Measurements from ENCODE around the gene TTC9B.

The TTC9B gene

GRCh38 chr19:40193587-40193849 is 24.7 kb downstream of the TTC9B start:
- no peak for TF ChIP-seq CTCF (IDR thresholded peaks at IDR 0.05)
- TF ChIP-seq ZFX (IDR thresholded peaks at IDR 0.05; ENCODE audit: borderline replicate concordance): no peak
- H3K27ac ChIP-seq: no peak overlapping the region

GRCh38 chr19:40192758-40193586 is 25.2 kb downstream of the TTC9B start:
- TF ChIP-seq CTCF (IDR thresholded peaks at IDR 0.05): no peak
- no peak for TF ChIP-seq ZFX (IDR thresholded peaks at IDR 0.05; ENCODE audit: borderline replicate concordance)
- H3K27ac ChIP-seq: no peak overlapping the region

GRCh38 chr19:40191836-40192646 is 26.1 kb downstream of the TTC9B start:
- TF ChIP-seq ZFX (IDR thresholded peaks at IDR 0.05; ENCODE audit: borderline replicate concordance): no peak
- TF ChIP-seq CTCF (IDR thresholded peaks at IDR 0.05): peak; percentile 15; the same call in 1 of the 2 replicates
- peak overlapping the region; percentile 47 for H3K27ac ChIP-seq

- peak within 1 kb of the TSS; percentile 47 for H3K27ac ChIP-seq
- TF ChIP-seq ZFX (IDR thresholded peaks at IDR 0.05; ENCODE audit: borderline replicate concordance): no peak
- no peak for TF ChIP-seq CTCF (IDR thresholded peaks at IDR 0.05)
Observed at GRCh38 chr19:40190891-40191835, 27.0 kb downstream of the TTC9B start, which contains the start of gene MAP3K10. TSS of gene MAP3K10 (plus strand) at chr19:40191426. CDS start at chr19:40192032, 606 bp downstream.

- H3K27ac ChIP-seq: no peak overlapping the region
- TF ChIP-seq ZFX (IDR thresholded peaks at IDR 0.05; ENCODE audit: borderline replicate concordance) (no peak), CTCF (IDR thresholded peaks at IDR 0.05) (no peak)
Observed at GRCh38 chr19:40184273-40184672, 33.9 kb downstream of the TTC9B start.

GRCh38 chr19:40178756-40179155 is 39.4 kb downstream of the TTC9B start:
- H3K27ac ChIP-seq: no peak overlapping the region
- TF ChIP-seq CTCF (IDR thresholded peaks at IDR 0.05) (no peak), ZFX (IDR thresholded peaks at IDR 0.05; ENCODE audit: borderline replicate concordance) (no peak)
